GM10847 (cell line): ENCODE data around the gene OR1L6.

Source experiments
- POLR2A ChIP-seq: IDR thresholded peaks from 2 replicates; pipeline ENCODE4 v1.6.1; 2011; ENCODE audit not compliant: insufficient read length; ENCODE audit errors: extremely low read depth

OR1L6 gene, protein sequence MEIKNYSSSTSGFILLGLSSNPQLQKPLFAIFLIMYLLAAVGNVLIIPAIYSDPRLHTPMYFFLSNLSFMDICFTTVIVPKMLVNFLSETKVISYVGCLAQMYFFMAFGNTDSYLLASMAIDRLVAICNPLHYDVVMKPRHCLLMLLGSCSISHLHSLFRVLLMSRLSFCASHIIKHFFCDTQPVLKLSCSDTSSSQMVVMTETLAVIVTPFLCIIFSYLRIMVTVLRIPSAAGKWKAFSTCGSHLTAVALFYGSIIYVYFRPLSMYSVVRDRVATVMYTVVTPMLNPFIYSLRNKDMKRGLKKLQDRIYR

DNA sequence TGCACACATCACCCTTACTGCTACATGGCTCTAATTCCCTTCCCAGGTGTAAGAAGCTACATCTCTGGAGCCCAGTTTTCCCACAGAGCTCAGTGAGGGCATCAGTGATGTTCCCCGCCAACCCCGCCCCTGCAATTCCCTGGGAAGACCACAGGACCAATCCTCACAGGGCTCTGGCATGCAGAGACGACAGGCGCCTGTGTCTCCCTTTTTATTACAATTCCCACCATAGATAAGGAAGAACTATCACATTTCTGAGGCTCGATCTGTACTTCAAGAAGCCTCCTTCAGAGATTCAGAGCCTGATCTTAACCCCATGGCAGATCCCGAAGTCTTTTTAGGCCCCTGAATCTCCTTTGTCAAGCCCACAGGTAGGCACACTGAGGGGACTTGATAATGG, at the start of gene OR1L6:
TSS of gene OR1L6 (plus strand) at position 301 of the 400 bp plus-strand sequence. CDS start 7,545 bp downstream, outside the sequence.
- no peak for TF ChIP-seq POLR2A

DNA sequence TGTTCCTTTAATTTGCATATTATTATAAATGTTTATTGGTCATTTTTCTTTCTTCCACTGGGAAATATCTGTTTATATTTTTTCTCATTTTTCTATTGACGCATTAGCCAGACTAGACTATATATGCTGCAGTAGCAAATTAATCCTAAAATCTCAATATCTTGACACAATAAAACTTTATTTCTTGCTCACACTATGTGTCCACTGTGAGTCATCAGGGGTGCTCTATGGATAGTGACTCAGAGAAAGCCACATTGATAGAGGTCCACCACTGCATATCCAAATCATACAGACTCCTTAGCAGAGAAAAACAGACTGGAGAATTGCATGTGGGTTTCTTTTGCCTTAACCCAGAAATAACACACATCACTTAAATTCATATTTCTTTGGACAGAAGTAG, 46.4 kb upstream of the OR1L6 start:
- no peak for TF ChIP-seq POLR2A

DNA sequence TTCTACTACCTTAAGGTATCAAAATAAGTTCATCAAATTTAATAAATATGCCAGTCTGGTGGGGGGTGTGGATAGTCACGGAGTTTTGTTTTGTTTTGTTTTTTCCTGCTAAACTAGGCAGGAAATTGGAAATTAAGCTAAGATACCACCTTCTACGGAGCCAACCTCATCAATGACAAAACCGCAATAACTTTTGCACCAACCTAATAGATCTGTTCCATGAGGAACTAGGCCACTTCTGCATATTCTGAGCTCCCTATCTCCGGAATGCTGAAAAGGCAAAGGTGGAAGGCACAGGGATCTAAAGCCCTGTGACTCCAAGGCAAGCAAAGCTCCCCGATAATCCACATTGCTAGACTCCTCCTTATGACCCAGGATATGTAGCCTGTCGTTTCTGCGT, 24.1 kb upstream of the OR1L6 start:
- TF ChIP-seq POLR2A: no peak

DNA sequence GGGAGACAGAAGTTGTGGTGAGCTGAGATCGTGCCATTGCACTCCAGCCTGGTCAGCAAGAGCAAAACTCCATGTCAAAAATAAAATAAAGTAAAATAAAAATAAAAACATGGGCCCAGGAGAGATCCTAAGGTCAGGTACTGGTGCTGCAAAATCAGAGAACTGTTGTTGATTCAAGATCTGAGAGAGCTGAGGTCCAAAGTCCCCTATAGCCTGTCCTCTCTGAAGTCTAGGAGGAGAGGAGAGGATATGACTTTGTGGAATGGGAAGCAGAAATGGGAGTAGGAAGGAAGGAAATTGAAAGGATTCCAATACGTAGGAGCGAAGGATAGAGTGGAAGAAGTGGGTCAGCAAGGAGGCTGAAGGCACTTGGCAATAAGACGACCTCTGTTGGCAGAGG, 22.9 kb upstream of the OR1L6 start:
- no peak for TF ChIP-seq POLR2A

DNA sequence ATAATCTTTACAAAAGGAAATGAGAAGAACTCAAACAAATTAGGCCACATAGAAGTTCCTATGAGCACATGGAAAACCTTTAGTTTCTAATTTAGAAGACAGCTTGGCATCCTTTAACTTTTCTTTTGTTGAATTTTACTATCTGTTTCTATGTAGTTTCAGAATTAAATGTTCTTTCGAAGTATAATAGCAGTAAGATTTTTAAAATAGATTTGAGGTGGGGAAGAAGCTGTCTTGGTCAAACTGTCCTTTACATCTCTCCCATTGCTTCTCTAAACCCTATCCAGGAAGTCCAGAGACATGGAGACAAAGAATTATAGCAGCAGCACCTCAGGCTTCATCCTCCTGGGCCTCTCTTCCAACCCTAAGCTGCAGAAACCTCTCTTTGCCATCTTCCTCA, 18.4 kb upstream of the OR1L6 start, which contains the start of gene OR1L4:
TSS of gene OR1L4 (plus strand) at position 301 of the 400 bp plus-strand sequence. CDS start at position 301, 0 bp downstream.
- no peak for TF ChIP-seq POLR2A

DNA sequence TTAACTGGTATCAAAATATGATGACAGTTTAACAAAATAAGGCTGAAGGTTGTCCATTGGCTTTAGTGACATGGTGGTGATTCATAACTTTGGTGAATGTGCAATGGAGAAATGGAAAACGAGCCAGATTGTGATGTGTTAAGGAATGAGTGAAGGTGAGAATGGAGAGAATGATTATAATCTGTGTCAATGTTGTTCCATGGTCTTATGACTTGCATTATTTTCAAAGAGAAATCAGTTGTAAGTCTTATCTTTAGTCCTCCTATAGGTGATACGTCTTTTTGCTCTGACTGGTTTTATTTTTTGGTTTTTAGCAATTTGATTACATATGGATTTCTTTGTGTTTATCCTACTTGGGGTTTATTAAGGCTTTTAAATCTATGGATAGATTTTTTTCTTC, 12.7 kb downstream of the OR1L6 start:
- no peak for TF ChIP-seq POLR2A

DNA sequence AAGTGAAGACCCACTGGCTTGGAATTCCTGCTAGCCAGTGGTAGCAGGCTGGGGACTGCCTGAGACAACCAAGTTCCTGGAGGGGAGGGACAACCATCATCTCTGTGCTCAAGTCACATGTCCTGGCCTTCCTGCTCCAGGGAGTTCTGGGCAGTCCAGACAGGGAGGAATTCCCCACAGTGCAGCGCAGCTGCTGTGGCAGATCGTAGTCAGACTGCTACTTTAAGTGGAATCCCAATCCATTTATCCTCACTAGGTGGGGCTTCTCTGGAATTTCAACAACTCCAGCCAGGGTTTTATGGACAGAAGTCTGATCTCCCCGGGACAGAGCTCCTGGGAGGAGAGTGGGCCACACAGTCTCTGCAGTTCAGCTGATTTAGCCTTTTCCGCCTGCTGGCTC, 25.7 kb downstream of the OR1L6 start:
- TF ChIP-seq POLR2A: no peak

DNA sequence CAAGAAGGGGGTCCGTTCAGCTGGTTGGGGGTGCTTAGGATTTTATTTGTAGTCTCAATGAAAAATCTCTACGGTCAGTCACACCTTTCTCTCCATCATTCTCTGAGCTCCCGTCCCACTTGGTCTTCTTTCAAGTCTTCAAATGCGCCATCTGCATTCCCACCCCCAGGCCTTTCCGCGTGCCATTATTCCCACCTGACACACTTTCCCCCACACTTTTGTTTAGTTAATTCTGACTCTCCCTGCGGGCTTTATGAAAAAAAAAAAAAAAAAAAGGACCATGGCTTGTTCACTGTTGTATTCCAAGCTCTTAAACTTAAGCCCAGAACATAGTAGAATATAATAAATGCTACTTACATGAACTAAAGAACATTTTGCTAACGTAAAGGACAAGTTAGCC, 34.9 kb downstream of the OR1L6 start:
- TF ChIP-seq POLR2A: no peak

DNA sequence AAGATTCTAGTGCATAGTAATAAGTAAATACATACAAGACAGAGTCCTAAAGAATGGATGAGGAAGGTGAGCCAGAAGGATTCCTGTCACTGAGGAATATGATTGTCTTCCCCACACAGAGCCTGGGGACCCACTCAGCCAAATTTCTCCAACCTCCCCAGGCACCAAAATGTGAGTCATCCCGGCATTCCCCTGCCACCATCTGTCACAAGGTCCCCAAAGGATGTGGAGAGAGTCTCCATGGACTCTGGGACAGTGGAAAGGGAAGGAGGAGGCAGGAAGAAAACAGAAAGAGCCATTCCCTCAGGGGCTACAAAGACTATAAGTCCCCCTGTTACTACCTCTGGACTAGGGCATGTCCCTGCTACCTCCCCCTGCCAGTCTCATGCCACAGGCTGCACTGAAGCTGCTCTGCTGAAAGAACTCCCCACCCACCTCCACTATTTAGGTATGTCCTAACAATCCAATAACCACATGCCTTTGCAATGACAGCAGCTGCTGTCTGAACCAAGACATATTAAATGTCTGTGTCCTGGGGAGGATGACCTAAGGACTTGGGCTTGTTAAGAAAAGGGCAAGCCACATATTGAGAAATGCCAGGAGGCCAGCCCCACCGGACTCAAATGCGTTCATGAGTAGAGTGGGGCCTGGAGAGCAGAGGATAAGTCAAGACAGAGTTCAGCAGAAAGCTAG, 36.0 kb downstream of the OR1L6 start:
- TF ChIP-seq POLR2A: no peak

DNA sequence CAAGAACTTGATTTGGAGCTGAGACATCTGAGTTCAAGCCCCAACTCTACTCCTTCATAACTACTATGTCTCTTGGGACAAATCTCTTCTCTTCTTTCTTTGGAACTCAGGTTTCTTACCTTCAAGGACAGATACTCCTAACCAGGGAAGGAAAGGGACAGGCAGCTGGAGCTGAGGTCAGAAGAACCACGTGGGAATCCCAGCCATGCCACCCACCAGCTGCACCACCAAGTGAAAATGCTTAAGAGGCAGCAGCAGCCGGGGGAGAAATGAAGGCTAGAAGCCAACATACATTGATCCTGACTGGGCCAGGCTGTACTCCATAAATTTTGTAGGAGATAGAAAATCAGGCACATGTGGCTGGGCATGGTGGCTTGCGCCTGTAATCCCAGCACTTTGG, 37.1 kb downstream of the OR1L6 start:
- no peak for TF ChIP-seq POLR2A

DNA sequence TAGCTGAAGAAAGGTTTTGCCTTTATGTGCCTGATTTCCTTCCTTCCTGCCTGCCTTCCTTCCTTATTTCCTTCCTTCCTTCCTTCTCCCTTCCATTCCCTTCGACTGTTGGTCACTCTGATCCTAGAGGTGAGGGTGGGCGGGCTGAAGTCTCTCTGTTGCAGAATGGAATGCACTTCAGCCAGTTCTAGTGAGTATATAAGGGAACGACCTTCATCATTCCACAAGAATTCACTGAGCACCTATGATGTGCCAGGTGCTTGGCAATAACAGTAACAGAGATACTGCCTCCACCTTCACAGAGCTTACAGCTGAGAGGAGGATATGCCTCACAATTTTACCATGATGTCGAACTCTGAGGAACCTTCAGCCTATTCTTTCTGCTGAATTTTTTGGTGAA, 37.9 kb downstream of the OR1L6 start:
- TF ChIP-seq POLR2A: no peak

DNA sequence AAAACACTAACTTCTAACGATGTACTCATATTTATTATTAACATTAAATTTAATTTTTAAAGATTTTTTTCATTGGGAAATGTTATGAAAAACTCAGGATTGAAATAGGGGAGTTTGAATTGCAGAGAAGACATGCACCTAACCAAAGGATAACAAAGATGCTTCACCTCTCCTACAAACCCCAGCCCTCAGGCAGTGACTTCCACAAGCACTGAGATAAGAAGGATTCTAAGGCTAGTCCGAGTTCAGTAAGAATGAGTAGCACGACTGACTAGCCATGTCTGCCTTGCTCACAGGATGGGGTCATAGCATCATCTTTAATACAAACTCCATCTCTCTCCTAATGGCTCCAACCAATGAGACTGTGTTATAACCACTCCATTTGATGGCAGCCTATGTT, 39.6 kb downstream of the OR1L6 start:
- no peak for TF ChIP-seq POLR2A

DNA sequence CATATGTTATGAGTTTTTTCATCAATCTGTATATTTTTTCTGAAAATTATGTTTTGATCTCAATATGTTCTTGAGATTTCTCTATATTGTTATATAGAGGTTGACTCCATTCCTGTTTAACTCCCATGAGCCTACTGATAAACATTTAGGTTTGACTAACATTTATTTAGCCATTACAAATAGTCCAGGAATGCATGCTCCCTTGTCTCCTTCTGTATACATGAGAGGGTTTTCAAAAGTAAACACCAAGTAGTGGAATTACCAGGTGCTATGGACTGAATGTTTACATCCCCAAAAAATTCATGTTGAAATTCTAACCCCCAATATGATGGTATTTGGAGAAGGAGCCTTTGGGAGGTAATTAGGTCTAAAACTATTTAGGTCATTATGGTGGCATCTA, 43.2 kb downstream of the OR1L6 start:
- no peak for TF ChIP-seq POLR2A

DNA sequence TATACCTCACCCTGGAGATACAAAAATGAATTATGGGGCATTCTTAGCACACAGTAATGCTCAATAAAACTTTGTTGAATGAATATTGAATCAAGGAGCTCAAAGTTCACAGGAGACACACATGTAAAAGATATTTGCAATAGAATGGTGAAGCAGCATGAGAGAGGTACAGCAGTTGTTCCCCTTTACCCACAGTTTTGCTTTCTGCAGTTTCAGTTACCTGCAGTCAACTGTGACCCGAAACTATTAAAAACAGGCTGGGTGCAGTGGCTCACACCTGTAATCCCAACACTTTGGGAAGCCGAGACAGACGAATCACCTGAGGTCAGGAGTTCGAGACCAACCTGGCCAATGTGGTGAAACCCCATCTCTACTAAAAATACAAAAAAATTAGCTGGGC, 44.2 kb downstream of the OR1L6 start:
- TF ChIP-seq POLR2A: no peak

DNA sequence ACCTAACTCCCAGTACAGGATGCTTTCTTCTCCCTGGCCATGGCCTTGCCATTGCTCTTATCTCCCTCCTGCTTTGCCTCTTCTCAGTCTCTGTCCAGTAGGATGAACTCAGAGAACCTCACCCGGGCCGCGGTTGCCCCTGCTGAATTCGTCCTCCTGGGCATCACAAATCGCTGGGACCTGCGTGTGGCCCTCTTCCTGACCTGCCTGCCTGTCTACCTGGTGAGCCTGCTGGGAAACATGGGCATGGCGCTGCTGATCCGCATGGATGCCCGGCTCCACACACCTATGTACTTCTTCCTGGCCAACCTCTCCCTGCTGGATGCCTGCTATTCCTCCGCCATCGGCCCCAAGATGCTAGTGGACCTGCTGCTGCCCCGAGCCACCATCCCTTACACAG, 46.7 kb downstream of the OR1L6 start, which contains the start of gene OR5C1:
TSS of gene OR5C1 (plus strand) at position 103 of the 400 bp plus-strand sequence. CDS start at position 103, 0 bp downstream.
- TF ChIP-seq POLR2A: no peak

DNA sequence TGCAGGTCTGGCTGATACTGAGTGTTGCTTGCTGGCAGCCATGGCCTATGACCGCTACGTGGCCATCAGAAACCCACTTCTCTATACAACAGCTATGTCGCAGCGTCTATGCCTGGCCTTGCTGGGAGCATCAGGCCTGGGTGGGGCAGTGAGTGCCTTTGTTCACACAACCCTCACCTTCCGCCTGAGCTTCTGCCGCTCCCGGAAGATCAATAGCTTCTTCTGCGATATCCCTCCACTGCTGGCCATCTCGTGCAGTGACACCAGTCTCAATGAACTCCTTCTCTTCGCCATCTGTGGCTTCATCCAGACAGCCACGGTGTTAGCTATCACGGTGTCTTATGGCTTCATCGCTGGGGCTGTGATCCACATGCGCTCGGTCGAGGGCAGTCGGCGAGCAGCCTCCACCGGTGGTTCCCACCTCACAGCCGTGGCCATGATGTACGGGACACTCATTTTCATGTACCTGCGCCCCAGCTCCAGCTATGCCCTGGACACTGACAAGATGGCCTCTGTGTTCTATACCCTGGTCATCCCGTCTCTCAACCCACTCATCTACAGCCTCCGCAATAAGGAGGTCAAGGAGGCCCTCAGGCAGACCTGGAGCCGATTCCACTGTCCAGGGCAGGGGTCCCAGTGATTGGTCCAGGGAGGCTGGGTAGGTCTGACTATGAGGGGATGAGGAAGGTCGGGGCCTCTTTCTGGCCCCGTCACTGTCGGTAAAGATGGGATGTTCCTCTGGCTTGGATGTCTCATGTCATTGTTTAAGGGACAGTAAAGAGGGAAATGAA, 47.3 kb downstream of the OR1L6 start:
- no peak for TF ChIP-seq POLR2A
